Fibroblast of upper back skin (primary cell): ENCODE measurements around the gene SNHG17.
A peak's percentile ranks its signal among the peaks of the same experiment; 100 is the strongest.
"Not testable (repeated sequence)": the region's sequence is repeated elsewhere in the genome, so short reads cannot be mapped to it uniquely, and the experiment has no call there.

Experiments used
- DNase-seq: peaks from one replicate; pipeline ENCODE4 v3.0.0-alpha.2; 2013

The SNHG17 gene

GRCh38 chr20:38418509-38419204 is 16.5 kb downstream of the SNHG17 start:
- peak; percentile 25 for DNase-seq

DNA sequence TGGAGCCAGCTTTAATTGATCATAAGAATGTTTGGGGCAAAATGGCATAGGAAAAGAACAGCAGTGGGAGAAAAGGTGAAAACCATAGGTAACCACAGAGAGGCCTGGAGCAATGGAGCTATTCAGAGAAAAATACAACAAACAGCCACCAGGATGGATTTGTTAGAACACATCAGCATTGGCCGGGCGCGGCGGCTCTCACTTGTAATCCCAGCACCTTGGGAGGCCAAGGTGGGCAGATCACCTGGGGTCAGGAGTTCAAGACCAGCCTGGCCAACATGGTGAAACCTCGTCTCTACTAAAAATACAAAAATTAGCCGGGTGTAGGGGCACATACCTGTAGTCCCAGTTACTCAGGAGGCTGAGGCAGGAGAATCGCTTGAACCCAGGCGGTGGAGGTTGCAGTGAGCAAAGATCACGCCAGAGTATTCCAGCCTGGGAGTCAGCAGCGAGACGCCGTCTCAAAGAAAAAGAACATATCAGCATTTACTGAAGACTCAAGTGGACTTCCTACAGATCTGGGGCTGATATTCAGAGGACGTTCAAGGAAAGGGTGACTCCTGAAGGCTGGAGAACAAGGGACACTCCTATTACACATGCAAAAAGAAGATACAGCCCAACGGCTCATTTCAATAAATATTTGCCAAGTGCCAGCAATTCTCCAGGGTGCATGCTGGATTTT is 20.2 kb downstream of the SNHG17 start:
- DNase-seq, result no peak

GRCh38 chr20:38412877-38413577 is 22.1 kb downstream of the SNHG17 start:
- DNase-seq, result peak; percentile 42

DNA sequence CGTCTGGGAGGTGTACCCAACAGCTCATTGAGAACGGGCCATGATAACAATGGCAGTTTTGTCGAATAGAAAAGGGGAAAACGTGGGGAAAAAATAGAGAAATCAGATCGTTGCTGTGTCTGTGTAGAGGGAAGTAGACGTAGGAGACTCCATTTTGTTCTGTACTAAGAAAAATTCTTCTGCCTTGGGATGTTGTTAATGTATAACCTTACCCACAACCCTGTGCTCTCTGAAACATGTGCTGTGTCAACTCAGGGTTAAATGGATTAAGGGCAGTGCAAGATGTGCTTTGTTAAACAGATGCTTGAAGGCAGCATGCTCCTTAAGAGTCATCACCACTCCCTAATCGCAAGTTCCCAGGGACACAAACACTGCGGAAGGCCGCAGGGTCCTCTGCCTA is 27.3 kb downstream of the SNHG17 start:
- DNase-seq, result not testable (repeated sequence)

DNA sequence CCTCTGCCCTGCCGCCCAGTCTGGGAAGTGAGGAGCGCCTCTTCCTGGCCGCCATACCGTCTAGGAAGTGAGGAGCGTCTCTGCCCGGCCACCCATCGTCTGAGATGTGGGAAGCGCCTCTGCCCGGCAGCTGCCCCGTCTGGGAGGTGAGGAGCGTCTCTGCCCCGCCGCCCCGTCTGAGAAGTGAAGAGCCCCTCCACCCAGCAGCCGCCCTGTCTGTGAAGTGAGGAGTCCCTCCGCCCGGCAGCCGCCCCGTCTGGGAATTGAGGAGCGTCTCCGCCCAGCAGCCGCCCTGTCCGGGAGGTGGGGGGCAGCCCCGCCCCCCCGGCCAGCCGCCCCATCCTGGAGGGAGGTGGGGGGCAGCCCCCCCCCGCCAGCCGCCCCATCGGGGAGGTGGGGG is 27.8 kb downstream of the SNHG17 start:
- DNase-seq, result no peak

- DNase-seq, result no peak
Measured at GRCh38 chr20:38406476-38406875, 28.7 kb downstream of the SNHG17 start.

GRCh38 chr20:38405132-38405531 is 30.0 kb downstream of the SNHG17 start:
- no peak for DNase-seq

GRCh38 chr20:38404016-38404415 is 31.1 kb downstream of the SNHG17 start:
- no peak for DNase-seq

- DNase-seq, result no peak
Measured at GRCh38 chr20:38402816-38403215, 32.3 kb downstream of the SNHG17 start.

- DNase-seq, result no peak
Measured at GRCh38 chr20:38402089-38402488, 33.0 kb downstream of the SNHG17 start.

DNA sequence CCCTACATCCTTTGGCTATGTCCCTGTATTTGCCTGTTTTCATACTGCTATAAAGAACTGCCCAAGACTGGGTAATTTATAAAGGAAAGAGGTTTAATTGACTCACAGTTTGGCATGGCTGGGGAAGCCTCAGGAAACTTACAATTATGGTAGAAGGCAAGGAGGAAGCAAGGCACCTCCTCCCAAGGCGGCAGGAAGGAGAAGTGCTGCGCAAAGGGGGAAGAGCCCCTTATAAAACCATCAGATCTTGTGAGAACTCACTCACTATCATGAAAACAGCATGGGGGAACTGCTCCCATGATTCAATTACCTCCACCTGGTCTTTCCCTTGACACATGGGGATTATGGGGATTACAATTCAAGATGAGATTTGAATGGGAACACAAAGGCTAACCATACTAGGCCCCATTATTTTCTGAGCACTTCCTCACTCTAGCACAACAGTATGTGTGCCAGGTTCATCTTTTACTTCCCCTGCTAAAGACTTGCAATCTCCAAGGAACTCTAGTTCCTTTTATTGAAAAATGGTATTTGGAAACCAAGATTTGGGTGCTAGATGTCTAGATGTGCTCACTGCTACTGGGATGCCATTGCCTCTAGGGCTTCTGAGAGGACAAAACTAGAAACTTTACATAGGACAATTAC is 39.3 kb downstream of the SNHG17 start:
- DNase-seq, result not testable (repeated sequence)

GRCh38 chr20:38395165-38395564 is 40.0 kb downstream of the SNHG17 start:
- no peak for DNase-seq

DNA sequence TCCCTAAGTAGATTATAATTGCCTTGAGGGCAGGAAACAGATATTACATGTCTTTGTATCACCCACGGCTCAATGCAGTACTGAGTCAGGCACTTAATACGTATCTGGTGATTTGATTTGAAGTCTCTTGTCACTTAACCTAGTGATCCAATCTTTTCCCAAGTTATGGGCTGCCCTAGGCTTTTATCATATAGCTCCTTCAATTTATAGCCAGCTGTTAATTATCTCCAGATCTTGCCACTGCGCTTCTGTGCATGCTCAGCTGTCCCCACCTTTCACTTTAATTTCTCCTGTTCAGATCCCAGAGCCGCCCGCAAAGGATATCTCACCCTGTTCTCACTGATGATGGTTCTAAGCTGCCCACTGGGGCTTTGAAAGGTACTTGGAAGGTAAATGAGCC is 41.9 kb downstream of the SNHG17 start:
- DNase-seq, result no peak

DNA sequence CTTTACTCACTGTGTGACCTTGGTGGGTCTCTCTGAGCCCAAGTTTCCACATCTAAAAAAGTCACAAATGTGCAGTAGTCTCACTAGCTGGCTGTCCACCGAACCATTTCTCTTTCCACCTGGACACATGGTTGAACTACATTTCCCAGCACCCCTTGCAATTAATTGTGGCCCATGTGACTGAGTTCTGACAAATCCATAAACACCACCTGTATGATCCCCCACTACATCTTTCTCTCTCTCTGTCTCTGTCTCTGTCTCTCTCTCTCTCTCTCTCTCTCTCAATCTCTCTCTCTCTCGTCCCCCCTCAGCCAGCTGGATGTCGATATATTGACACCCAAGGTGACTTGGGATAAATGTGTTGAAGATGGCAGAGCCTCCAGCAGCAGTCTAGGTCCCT is 42.8 kb downstream of the SNHG17 start:
- no peak for DNase-seq

DNA sequence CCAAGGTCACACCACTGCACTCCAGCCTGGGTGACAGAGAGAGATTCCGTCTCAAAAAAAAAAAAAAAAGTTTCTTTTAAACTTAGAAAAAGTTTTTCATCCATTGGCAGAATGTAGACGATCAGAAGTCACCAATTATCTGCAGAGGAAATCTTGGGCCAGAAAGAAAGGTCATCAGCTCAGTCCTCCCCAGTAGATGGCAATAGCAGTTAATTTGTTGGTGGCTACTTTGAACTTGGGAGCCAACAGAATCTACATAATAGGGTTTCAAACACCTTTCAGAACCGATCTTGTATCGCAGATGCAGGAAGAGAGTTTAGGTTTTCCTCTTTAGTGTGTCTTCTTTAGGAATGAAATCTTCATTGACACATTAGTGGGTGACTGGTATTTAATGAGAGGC is 47.2 kb downstream of the SNHG17 start:
- DNase-seq, result no peak

DNA sequence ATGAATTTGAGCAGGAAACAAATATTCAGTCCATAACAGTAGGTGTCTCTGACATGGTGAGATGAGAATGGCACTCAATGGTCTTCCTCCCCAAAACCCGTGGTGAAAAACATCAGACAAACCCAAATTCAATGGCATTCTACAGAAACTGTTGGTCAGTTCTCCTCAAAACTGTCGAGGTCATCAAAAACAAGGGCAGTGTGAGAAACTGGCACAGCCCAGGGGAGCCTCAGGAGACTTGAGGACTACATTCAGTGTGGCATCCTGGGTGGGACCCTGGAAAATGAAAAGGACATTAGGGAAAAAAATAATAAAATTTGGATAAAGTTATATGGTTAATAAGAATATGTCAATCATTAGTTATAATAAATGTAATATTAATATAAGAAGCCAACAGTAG is 48.3 kb downstream of the SNHG17 start:
- no peak for DNase-seq

DNA sequence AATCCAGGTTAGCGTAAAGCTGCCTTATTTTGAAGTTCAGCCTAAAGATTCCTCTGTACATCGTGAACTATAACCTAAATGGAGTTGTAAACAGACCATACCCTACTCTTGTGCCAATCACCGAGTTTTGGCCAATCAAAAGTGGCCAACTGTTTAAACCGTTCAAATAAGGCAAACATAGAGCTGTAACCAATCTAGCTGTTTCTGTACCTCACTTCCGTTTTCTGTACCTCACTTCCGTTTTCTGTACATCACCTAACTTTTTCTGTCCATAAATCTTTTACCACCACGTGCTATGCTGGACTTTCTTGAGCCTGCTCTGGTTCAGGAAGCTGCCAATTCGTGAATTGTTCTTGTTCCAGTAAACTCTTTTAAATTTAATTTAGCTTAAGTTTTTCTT is 49.1 kb downstream of the SNHG17 start:
- no peak for DNase-seq

DNA sequence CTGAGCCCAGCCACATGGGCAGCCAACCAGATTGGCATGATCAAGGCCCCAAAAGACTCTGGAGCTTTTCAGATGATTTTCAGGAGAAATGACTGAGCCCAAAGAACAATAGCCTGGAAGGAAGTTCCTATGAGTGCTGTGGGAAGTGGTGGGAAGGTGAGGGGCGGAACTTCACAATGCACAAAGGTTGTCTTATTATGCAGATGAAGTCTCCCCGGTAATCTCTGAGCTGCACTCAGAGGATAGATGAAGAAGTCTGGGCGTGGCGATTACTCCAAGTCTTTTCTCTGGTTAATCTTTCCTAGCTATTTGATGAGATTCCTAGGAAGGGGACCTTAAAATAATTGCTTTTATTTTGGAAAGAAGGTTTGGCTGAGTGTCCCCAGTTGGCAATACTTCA is 52.0 kb downstream of the SNHG17 start:
- DNase-seq, result no peak

GRCh38 chr20:38377838-38378237 is 57.3 kb downstream of the SNHG17 start:
- DNase-seq, result not testable (repeated sequence)

- no peak for DNase-seq
Measured at GRCh38 chr20:38377039-38377685, 58.0 kb downstream of the SNHG17 start.

GRCh38 chr20:38373898-38374297 is 61.2 kb downstream of the SNHG17 start:
- DNase-seq, result no peak

GRCh38 chr20:38373231-38373867 is 61.8 kb downstream of the SNHG17 start:
- no peak for DNase-seq

GRCh38 chr20:38372806-38373205 is 62.3 kb downstream of the SNHG17 start:
- DNase-seq, result no peak
